Measurements from ENCODE around the gene TIAM2.
"Not testable (repeated sequence)": the region's sequence is repeated elsewhere in the genome, so short reads cannot be mapped to it uniquely, and the experiment has no call there.

TIAM2 gene

DNA sequence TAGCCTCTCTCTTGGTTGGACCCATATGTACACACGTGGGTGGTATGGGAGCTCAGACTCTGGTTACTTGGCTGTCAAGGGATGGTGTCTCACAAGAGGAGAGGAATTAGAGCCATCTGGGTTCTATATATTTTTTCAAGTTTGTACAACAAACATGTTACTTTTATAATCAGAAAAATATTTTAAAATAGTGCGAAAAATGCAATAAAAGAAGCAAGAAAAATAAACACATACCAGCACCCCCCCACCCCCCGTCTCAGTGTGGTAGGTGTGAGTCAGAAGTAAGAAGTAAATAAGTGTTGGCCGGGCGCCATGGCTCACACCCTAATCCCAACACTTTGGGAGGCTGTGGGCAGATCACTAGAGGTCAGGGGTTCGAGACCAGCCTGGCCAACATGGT, 2.1 kb upstream of the TIAM2 start:
- DNase-seq = no peak

DNA sequence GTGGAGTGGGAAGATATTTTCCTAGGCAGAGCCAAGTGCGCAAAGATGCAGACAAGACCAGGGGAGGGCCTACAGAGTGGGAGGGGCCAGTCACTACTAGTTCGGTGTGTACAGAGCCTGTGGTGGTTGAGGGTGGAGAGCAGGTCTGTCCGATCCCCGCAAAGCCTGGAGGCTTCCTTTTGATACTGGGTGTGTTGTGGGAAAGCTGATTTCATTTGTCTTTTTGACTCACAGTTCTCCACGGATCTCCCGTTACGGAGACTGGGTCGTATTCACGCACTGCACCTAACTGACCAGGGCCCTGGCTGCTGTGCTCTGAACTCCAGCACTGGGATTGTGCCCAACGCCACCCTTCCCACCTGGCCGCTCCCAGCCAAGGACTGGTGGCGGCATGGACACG, 1.4 kb upstream of the TIAM2 start:
- no peak for DNase-seq

DNA sequence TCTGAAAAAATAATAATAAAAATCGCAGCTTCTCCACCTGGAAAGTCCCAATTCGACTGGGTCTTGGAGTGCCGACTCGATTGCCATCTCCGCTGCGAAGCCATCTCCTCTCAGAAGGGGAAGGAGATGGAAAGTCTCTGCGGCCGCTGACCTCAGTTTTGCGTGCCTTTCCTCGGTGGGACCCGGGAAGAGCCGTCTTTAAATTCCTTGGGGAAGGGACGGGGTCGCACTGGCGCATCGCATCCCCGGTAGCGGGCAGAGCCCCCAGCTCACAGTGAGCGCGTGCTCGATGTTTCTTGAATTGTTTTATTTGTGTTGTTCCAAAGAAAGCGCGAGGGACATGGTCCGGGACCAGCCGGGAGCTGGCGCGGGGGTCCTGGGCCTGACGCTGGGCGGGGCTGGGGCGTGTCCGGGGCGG, 270 bp upstream of the TIAM2 start:
- DNase-seq = no peak

DNA sequence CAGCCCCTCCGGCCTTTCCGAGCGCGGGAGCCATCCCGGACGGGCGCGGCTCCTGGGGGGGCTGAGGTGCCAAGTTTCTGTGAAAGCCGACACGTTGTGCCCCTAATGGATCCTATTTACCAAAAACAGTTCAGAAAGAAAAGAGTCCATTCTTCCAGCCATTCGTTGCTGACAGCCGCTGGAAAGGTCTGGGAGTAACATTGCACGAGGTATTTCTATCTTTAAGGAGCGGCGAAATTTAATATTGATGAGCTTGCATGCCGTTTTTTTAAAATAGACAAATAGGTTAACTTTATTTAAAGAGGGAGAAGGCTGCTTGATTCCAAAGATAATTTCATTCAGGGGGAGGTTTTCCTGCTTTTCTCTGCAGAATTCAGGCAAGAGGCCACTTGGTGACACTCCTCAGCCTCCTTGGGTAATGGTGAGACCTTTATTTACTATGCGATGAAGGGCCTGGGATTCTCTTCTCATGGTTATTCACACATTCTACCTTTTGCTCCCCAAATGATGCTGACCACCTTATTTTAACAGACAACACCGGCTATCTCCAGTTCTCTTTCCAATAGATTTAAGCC, 988 bp downstream of the TIAM2 start:
- no peak for DNase-seq

DNA sequence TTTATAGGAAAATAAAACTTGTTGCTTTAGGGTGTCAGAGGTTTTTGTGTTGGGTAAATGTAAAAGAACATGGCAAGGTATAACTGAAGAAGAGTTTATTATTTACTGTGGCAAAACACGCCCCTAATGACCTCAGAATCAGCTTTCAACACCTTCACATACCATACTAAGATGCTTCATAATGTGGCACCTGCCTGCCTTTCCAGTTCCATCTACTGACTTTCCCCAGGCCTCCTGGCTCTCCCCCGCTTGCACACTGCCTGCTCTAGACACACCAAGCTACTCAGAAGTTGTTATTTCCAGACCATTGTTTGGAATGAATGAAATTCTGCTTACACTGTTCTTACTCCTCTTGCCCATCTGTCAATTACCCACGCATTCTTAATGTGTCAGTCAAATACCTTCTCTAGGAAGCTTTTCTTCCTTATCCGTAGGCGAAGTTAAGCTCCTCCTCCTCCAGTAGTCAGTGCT, 1.8 kb downstream of the TIAM2 start:
- DNase-seq = no peak

DNA sequence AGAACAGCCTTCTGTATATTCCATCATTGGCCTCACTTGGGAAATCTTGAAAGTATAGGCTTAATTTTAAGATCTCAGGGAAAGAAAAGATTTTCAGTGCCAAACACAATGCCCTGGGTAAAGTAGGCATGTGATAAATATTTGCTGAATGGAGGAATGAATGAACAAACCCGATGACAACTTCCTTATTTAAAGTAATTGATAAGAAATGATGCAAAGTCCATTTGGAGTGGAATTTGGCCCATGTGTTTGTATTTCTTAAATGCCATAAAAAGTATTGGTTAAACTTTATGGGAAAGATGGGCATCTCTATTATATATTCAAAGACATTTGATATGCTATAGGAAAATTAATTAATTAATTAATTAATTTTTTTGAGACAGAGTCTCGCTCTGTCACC, 3.7 kb downstream of the TIAM2 start:
- DNase-seq = no peak

DNA sequence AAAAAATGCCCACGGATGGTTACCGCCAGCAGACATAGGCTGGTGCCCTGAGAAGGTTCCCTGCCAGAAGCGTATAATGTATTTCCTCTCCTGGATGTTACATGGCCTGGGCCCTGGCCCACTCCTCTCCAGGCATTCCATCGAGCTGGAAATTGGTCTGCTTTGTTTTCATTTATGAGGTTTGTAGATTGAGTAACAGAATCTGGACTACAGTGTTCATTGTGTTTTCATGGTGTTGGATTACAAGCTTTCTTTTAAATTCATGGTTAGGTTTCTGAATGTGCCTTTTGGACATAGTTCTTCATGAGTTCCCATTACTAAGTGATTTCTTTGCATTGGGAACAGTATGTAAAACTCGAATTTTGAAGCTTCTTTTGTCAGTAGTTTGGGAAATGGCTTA, 6.4 kb downstream of the TIAM2 start:
- no peak for DNase-seq

DNA sequence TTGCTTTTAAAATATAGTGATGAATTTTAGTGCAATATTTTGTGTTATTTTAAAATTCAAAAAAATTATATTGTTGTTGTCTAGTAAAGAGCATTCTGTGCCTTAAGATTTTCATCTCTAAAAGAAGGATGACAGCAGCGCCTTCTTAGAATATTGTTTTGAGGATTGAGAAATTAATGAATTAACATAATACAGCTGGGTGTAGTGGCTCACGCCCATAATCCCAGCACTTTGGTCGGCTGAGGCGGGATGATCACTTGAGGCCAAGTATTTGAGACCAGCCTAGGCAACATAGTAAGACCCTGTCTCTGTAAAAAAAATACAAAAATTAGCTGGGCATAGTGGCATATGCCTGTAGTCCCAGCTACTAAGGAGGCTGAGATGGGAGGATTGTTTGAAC, 6.8 kb downstream of the TIAM2 start:
- no peak for DNase-seq

DNA sequence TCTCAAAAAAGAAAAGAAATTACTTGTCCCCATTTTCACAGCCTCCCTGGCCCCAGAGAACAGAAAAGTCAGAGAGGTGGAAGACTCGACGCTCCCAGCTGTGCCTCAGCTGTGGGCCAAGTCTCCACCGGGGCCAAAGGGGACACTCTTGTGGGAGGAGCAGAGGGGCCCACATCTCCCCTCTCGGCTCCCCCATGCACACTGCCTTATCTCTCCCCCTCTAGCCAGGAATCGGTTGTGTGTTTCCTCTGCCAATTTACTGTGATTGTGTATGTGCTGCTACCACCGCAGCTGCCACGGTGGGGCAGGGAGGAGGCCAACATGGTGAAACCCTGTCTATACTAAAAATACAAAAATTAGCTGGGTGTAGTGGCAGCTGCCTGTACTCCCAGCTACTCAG, 8.4 kb downstream of the TIAM2 start:
- no peak for DNase-seq

DNA sequence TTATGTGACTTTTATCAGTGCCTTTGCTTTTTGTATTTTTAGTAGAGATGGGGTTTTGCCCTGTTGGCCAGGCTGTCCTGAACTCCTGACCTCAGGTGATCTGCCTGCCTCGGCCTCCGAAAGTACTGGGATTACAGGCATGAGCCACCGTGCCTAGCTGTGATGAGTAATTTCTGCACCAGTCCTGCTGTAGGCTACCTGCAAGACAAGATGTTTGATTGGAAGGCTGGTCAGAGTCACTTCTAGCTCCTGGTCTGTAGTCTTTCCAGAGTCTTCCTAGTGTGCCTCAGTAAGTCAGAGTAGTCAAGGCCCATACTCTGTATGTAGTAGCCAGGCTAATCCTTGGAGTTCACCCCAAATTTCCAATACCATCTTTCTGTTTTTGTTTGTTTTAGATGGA, 8.9 kb downstream of the TIAM2 start:
- no peak for DNase-seq

DNA sequence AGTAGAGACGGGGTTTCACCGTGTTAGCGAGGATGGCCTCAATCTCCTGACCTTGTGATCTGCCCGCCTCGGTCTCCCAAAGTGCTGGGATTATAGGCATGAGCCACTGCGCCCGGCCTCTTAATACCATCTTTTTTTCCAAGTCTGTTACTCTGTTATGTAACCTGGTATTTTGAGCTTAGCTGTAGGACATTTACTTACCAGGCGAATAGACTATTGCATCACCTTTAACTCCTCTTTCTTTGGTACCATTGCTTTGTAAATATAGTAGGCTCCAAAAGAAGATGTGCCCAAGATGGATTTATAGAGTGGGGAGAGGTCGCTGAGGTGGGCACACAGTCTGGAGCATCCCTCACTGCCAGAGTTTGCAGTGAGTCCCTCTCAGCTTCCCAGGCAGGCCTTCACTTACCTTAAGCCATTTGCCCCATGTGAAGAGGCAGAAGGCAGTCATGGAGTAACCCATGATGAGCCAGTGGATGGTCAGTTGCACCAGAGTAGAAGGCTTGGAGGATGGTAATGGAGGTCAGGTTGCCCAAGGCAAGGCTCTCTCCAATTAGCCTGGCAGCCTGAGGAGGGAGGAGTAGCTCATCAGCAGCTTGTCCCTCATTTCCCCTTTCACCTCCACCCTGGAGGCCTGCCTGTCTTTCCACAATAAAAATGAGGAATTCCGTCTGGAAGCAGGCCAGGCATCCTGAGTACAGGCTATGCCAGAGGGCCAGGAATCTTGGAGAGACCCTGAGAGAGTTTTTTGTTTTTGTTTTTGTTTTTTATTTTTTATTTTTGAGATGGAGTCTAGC, 9.7 kb downstream of the TIAM2 start:
- DNase-seq = no peak

DNA sequence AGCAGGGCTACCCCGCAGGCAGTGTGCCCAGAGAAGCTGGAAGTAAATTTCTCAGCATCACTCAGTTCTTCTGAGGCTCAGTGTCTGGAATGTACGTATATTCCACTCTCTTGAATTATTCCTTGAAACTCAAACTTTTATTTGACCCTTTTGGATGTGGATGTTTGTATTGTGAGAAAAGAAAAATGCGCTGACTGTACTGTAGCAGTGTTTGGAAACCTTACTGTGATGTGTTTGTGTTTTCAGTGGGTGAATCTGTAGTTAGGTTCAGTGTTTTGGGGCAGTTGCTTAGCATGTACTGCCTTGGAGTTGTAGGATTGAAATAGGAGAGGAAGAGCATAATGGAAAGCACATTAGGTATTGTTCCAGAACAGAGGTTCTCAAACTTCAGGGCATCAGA, 13.5 kb downstream of the TIAM2 start:
- DNase-seq = no peak

DNA sequence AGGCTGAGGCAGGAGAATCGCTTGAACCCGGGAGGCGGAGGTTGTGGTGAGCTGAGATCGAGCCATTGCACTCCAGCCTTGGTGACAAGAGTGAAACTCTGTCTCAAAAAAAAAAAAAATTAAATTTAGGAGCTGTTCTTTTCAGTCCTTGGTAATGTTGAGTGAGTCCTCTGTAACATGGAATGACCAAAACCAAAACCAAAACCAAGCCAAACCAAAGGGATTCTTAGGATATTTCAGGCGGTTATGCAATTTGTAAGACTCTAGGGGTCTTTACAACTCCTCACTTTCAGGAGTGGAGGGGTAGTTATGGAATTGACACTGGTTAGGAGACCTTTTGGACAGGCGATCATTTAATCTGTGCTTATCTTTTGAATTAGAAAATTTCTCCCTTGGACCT, 15.8 kb downstream of the TIAM2 start:
- no peak for DNase-seq

DNA sequence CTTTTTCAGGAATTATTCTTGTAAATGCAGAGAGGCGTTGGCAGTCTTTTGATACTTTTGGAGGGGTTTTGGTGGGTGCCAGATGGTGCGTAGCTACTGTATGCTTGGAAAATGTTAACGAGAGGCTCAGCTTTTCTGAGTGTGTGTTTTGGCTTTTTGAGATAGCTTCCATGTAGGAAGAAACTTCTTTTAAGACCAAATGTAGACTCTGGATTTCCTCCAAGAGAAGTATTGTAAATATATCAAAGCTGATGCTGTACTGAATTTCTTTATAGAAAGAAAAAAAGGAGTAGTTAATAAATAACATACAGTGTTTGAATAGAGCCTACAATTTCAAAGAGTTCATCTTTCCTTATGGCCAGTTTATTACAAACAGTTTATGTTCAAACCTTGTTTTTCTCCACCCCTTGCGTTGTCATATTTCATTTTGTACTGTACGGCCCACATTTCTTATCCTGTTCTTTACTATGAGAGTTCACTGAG, 16.7 kb downstream of the TIAM2 start:
- DNase-seq = no peak

DNA sequence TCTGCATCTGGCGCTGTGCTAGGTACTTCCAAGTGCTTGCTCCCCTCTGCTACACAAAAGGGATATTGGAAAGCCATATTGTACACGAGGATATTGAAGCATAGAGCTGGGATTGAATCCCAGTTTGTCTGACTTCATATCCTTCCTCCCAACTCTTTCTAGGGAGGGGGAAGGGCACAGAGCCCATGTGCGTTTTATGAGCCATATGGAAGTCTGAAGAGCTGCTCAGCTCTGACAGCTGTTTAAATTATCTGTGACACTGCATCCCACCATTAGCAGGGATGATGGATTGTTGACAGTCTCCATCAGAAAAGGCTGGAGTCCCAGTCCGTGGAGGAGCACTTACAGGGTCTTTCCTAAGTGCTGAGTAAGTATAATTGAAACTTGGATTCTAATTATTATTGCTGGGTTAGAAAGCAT, 18.4 kb downstream of the TIAM2 start:
- DNase-seq = no peak

DNA sequence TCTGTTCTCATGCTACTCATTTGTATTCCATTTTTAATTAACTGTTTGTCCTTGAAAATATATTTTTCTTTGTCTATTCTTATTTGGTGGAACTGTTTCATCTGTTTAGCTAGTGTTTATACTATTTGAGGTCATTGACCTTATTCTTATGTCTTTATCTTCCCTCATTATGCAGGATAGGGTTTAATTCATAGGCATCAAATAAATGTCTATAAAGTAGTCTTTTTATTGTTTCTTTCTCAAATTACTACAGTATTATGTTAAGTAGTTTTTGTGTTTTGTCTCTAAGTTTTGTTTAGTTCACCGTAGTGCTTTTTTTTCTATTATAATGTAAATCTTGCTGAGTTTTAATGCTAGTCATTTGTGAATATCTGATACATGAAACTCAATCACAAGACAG, 19.0 kb downstream of the TIAM2 start:
- no peak for DNase-seq

DNA sequence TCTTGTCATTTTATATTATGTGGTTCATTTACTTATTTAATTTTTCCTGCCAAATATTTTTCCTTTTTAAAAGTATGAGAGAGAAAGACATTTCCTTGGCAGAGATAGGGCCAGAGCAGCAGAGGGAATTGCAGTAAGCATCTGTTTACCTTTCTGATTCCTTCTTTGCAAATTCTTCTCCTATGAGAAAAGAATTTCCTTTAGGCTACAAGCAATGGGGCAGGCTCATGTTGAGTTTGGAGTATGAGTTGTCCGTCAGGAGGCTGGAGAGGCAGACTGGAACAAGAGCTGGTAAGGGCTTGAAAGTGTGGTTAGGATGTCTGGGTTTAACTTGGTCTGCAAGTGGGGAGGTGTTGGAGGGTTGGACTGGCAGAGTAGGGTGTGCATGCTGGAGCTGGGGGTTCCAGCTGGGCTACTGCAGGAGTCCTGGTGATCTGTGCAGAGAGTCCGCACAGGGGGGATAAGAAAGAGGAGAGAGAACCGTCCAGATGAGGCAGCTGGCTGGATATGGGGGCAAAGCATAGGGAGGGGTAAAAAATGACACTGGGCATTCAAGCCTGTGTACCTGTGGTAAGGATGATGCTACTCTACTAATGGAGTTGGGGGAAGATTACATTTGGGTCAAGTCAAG, 19.7 kb downstream of the TIAM2 start:
- DNase-seq = peak; percentile 68

DNA sequence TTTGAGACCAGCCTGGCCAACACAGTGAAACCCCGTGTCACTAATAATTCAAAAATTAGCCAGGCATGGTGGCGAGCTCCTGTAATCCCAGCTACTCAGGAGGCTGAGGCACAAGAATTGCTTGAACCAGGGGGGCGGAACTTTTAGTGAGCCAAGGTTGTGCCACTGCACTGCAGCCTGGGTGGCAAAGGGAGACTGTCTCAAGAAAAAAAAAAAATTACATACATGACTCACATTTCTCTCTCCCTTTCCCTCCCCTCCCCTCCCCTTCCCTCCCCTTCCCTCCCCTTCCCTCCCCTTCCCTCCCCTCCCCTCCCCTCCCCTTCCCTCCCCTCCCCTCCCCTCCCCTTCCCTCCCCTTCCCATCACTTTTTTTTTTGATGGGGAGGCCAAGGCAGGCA, 23.3 kb downstream of the TIAM2 start:
- not testable (repeated sequence) for DNase-seq

DNA sequence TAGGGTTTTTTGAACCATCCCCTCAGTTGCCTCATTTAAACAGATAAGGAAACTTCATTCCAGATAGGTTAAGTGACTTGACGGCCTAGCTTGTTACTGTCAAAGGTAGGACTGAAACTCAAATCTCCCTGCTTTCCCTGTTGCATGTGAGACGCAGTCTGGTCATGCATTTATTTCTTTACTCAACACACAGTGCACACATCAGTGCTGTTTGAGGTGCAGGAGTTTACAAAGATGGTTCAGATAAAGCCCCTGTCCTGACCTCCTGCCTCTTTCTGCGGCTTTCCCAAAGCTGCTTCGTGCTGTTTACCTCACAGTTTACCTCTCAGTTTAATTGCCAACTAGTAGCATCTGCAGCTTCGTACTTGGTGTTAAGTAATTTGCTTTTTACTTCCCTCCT, 26.6 kb downstream of the TIAM2 start:
- no peak for DNase-seq

DNA sequence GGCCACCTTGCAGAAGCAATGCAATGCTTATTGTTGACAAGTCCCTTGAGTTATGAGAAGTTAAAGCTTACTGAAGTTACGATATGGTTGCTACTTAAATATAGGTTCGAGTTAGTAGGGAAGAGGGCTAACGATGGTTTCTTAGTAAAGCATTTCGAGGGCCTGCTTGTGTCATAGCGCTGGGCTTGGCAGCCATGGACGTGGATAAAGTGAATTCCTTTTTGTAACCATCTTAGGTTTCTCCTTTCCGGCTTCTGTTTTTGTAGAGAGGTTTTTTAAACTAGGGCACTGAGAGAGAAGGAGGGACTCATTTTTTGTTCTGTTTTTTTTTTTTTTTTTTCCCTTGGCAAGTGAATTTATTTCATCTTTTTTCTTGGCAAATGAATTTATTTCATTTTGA, 27.6 kb downstream of the TIAM2 start:
- no peak for DNase-seq

DNA sequence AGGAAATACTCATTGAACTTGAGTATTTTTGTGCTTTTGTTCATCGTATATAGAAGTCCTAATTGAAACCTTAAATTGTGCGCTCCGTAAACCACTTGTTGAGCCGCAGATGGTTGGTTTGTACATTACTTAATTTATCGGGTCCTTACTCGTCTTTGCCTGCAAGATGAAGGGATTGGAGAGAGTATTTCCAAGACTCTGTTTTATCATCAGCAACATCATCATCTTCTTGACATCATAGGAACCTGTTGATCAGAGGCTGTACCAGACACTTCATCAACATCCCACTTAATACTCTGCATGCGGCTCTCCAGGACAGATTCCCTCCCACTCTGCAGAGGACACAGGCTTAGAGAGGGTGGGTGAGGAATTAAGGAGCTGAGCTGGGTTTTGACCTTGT, 28.6 kb downstream of the TIAM2 start:
- DNase-seq = no peak

DNA sequence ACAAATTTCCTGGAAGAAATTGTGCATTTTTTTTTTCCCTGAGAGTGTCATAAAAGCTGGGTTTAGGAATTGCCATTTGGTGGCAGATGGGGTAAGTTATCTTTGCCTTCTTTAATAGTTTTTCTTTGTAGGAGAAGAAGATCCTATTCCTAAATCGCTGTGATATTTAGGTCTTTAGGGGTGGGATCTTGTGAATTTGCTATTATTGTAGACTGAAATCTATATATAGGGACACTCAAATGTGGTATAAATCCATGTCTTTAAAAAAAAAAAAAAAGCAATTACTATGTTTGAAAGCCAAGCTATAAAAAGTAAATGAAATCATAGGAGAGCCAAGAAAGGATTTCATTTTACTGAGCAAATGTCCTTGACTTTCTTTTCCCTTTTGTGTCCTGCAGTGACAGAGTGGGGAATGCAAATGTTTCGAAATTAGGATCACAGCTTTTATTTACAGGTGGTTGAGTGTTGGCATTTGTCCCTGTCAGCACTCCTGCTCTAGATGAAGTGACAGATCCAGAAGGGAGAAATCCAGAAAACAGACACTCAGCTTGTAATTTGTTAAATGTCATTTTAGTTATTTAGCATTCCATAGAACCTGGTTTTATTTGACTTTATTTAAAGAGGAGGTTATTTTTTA, 29.4 kb downstream of the TIAM2 start:
- DNase-seq = no peak

DNA sequence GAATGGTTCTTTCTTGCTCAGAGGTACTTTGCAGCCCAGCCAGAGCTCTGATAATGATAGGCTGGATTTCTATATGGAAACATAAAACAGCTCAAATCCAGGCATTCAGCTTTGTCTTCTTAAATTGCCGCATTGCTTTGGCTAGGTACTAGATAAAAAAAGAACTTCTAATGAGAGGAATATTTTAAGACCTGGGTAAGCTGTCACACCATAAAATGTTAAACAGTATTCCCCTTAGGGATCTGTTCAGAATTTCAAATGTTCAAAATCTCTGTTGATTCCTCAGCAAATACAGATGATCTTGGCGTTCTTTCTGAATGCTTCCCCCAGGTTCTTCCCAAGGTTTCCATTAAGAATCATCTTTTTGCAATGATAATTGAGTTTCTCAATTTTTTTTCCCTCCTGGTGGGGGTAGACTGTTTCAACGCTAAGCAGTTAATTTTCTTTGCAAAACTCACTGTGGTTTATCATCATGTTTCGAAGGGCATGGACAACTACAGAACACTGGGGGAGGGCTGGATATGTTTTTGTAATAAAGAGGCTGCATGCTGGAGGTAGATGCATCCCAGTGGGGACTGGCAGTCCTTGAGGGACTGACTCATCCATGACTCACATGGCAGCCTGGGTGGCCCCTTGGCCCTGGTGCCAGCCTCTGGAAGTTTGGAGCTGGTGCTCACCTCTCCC, 31.0 kb downstream of the TIAM2 start:
- peak; percentile 42 for DNase-seq

Measured in amniotic stem cell (primary cell).